HEK293T (cell line): ENCODE measurements around the gene BIRC5.
"Not testable (repeated sequence)": the region's sequence is repeated elsewhere in the genome, so short reads cannot be mapped to it uniquely, and the experiment has no call there.

Source experiments
- CTCF ChIA-PET: fragments of 350-600 bp; formaldehyde crosslinking; extraction: SDS; loops from one replicate; lab custom pipeline; 2021; ENCODE audit warnings: antibody characterized with exemption, inconsistent platforms; lab: Yijun Ruan, JAX
- POLR2A ChIA-PET: fragments of 350-600 bp; formaldehyde crosslinking; extraction: SDS; loops from one replicate; lab custom pipeline; 2020; ENCODE audit warnings: antibody characterized with exemption, inconsistent platforms; lab: Yijun Ruan, JAX
- DNase-seq: peaks from one replicate; pipeline ENCODE4 v3.0.0; 2012; ENCODE audit warnings: mixed read lengths; ENCODE audit errors: extremely low spot score
- ARNT ChIP-seq: fragments of 450-650 bp; IDR thresholded peaks from 2 replicates; pipeline ENCODE4 v1.6.1; 2017; ENCODE audit warnings: mild to moderate bottlenecking
- BHLHE40 ChIP-seq: fragments of 450-650 bp; IDR thresholded peaks from 2 replicates; pipeline ENCODE4 v1.6.1; 2016; ENCODE audit warnings: mild to moderate bottlenecking, moderate library complexity, borderline replicate concordance
- CTBP1 ChIP-seq: fragments of 450-650 bp; IDR thresholded peaks from 2 replicates; pipeline ENCODE4 v1.6.1; 2016; ENCODE audit warnings: borderline replicate concordance
- ELF4 ChIP-seq: fragments of 450-650 bp; IDR thresholded peaks from 2 replicates; pipeline ENCODE4 v1.6.1; 2017; ENCODE audit warnings: antibody characterized with exemption
- FOXA1 ChIP-seq: fragments of 450-650 bp; IDR thresholded peaks from 2 replicates; pipeline ENCODE4 v1.6.1; 2016; ENCODE audit warnings: mild to moderate bottlenecking
- FOXK2 ChIP-seq: fragments of 450-650 bp; IDR thresholded peaks from 2 replicates; pipeline ENCODE4 v1.6.1; 2016; ENCODE audit warnings: mild to moderate bottlenecking
- FOXM1 ChIP-seq: fragments of 450-650 bp; IDR thresholded peaks from 2 replicates; pipeline ENCODE4 v1.6.1; 2017; ENCODE audit warnings: mild to moderate bottlenecking, borderline replicate concordance
- HDGF ChIP-seq: fragments of 450-650 bp; IDR thresholded peaks from 2 replicates; pipeline ENCODE4 v1.6.1; 2017; ENCODE audit warnings: antibody characterized with exemption, borderline replicate concordance
- L3MBTL2 ChIP-seq: fragments of 450-650 bp; conservative IDR thresholded peaks from 2 replicates; pipeline ENCODE4 v1.6.1; 2016; ENCODE audit warnings: mild to moderate bottlenecking
- LEF1 ChIP-seq: fragments of 450-650 bp; IDR thresholded peaks from 2 replicates; pipeline ENCODE4 v1.6.1; 2017; ENCODE audit warnings: mild to moderate bottlenecking, borderline replicate concordance
- NFRKB ChIP-seq: fragments of 450-650 bp; IDR thresholded peaks from 2 replicates; pipeline ENCODE4 v1.6.1; 2016; ENCODE audit warnings: mild to moderate bottlenecking, moderate library complexity
- PKNOX1 ChIP-seq: fragments of 450-650 bp; IDR thresholded peaks from 2 replicates; pipeline ENCODE4 v1.6.1; 2016
- SP1 ChIP-seq: fragments of 450-650 bp; IDR thresholded peaks from 2 replicates; pipeline ENCODE4 v1.6.1; 2017
- SUZ12 ChIP-seq: fragments of 450-650 bp; IDR thresholded peaks from 2 replicates; pipeline ENCODE4 v1.6.1; 2016; ENCODE audit warnings: mild to moderate bottlenecking
- TARDBP ChIP-seq: fragments of 450-650 bp; IDR thresholded peaks from 2 replicates; pipeline ENCODE4 v1.6.1; 2016
- ZNF384 ChIP-seq: fragments of 450-650 bp; IDR thresholded peaks from 2 replicates; pipeline ENCODE4 v1.6.1; 2016

BIRC5 gene

GRCh38 chr17:78251773-78252103, 37.7 kb downstream of the BIRC5 start:
- POLR2A ChIA-PET, result interaction anchor here (0.5 to 2.2 kb wide), 5 partner anchors 11 to 65 kb away, joined by 3 to 8 read pairs (median 5); partner anchors contain the start of genes AFMID, BIRC5 and TK1
- CTCF ChIA-PET, result interaction anchor here (0.5 to 2.1 kb wide), 19 partner anchors 10 to 494 kb away, joined by 3 to 11 read pairs (median 4); partner anchors contain the start of genes AFMID, BIRC5 and TK1
- DNase-seq, result no peak
- TF ChIP-seq ZNF384 (no peak), ARNT (no peak), FOXM1 (no peak), NFRKB (no peak), SUZ12 (no peak), SP1 (no peak), TARDBP (no peak), PKNOX1 (no peak), L3MBTL2 (no peak)

- DNase-seq, result no peak
- no peak for TF ChIP-seq TARDBP
- TF ChIP-seq FOXK2, result no peak
- no peak for TF ChIP-seq SUZ12
- no peak for TF ChIP-seq ARNT
- ChIA-PET CTCF (interaction anchor here (0.9 to 1.8 kb wide), 6 partner anchors 33 to 170 kb away, joined by 3 to 11 read pairs (median 4); partner anchors contain the start of genes AFMID and TK1), POLR2A (interaction anchor here (0.5 to 1.8 kb wide), 3 partner anchors 11 to 47 kb away, joined by 3 to 5 read pairs (median 4); no protein-coding TSS in a partner anchor)
These were observed 38.1 kb downstream of the BIRC5 start for GRCh38 chr17:78252111-78252634.

GRCh38 chr17:78252701-78253635, 38.9 kb downstream of the BIRC5 start:
- TF ChIP-seq ARNT (no peak), FOXK2 (no peak), FOXA1 (no peak), HDGF (no peak), LEF1 (no peak), BHLHE40 (no peak), SP1 (no peak), SUZ12 (no peak), TARDBP (no peak), NFRKB (no peak), L3MBTL2 (no peak), FOXM1 (no peak), ELF4 (no peak), CTBP1 (no peak), PKNOX1 (no peak), ZNF384 (no peak)
- ChIA-PET CTCF (interaction anchor here (0.6 kb wide), 1 partner anchor 56 kb away, joined by 3 read pairs; no protein-coding TSS in a partner anchor), POLR2A (interaction anchor here (1.2 to 1.8 kb wide), 3 partner anchors 11 to 66 kb away, joined by 3 to 10 read pairs (median 4); partner anchors contain the start of genes AFMID and TK1)
- DNase-seq, result no peak

GRCh38 chr17:78253636-78253945, 39.5 kb downstream of the BIRC5 start:
- not testable (repeated sequence) for DNase-seq
- POLR2A ChIA-PET, result interaction anchor here (1.2 to 1.8 kb wide), 2 partner anchors 15 to 67 kb away, joined by 3 to 10 read pairs; partner anchors contain the start of genes AFMID and TK1
- CTCF ChIA-PET, result interaction anchor here (0.6 kb wide), 1 partner anchor 57 kb away, joined by 3 read pairs; no protein-coding TSS in a partner anchor

GRCh38 chr17:78253946-78254672, 40.1 kb downstream of the BIRC5 start:
- DNase-seq, result peak; percentile 95
- POLR2A ChIA-PET, result interaction anchor here (0.6 to 1.8 kb wide), 24 partner anchors 8 to 165 kb away, joined by 3 to 10 read pairs (median 4); partner anchors contain the start of genes AFMID and TK1
- TF ChIP-seq ELF4 (peak; percentile 43), SP1 (no peak), FOXM1 (no peak), L3MBTL2 (peak; percentile 78)
- CTCF ChIA-PET, result interaction anchor here (0.6 to 0.7 kb wide), 2 partner anchors 57 to 78 kb away, joined by 3 read pairs; no protein-coding TSS in a partner anchor

- POLR2A ChIA-PET, result interaction anchor here (0.8 to 1.7 kb wide), 9 partner anchors 7 to 60 kb away, joined by 3 to 5 read pairs (median 4); no protein-coding TSS in a partner anchor
- CTCF ChIA-PET, result interaction anchor here (0.6 kb wide), 1 partner anchor 37 kb away, joined by 3 read pairs; no protein-coding TSS in a partner anchor
- DNase-seq, result no peak
- no peak for TF ChIP-seq SP1
- no peak for TF ChIP-seq FOXK2
- TF ChIP-seq SUZ12, result no peak
These were observed 41.1 kb downstream of the BIRC5 start for GRCh38 chr17:78255029-78255656.
